ENCODE results near the gene PDE4D. TPM values are rescaled to one million over a fixed set of nuclear protein-coding genes. Genes with fewer than 3 reads are reported as not detected.

PDE4D gene
- total RNA-seq, 1 experiment from 2014 or later: 34.2 TPM

GRCh38 chr5:59109383-59109782, 784.1 kb downstream of the PDE4D start:
- no peak for DNase-seq (ENCODE audit: low spot score)

DNA sequence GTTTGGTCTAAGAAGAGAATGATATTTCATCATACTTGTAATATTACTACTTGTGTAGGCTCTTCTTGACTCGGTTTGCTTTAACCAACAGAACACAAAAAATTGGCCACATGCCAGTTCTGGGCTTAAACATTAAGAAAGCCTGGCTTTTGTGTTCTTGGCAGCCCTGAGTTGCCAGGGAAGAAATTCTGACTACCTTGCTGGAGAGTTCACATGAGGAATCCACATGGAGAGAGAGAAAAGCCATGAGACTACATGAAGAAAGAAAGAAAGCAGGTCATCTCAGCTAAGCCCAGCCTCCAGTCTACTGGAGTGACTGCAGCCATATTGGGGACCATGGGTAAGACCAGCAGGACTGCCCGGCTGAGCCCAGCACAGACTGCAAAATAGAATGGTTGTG, 785.8 kb downstream of the PDE4D start:
- no peak for DNase-seq (ENCODE audit: low spot score)

DNA sequence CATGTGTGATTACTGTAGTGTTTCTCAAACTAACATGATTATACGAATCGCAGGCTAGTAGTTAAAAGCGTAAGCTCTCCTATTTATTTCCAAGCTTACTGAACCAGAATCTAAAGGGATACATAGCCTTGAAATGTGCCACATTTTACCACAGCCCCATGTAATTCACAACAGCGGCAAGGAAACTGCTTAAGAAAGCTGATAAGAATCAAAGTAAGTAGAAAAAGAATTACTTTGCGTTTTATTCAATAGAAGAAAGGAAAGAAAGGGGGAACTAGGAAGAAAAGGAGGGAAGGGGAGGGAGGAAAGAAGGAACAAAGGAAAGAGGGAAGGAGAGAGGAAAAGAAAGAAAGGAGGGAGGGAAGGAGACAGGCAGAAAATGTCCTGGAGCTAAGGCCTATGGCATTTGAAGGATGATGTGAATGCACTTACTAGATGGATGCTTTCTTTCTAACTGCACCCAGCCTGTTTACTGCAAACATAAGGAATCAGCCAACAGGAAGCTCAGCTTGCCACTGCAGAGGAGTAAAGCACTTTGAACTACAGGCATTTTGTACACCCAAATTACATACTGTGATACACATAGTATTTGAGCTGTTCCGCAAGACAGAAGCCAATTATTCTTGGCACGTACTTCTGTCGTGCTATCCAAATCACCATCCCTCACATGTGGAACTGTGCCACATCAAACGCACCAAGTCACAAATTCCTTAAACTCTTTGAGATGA, 789.0 kb downstream of the PDE4D start:
- DNase-seq (ENCODE audit: low spot score): no peak

- DNase-seq (ENCODE audit: low spot score): no peak
Measured at GRCh38 chr5:59103303-59103702, 790.2 kb downstream of the PDE4D start.

DNA sequence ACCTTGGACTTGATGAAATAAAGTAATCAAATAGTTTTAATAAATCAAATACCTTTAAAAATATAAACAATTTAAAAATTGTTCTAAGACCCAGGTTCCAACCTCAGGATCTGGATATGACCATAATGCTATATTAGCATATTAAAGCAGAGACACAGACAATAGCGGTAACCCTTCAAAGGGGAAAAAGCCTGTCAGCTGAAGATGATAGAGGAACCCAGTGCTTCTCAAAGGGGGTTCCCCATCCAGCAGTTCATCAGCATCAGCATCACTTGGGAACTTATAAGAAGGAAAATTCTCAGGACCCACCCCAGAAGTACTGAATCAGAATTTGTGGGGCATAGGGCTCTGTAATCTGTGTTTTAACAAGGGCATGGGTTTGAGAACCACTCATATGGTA, 791.1 kb downstream of the PDE4D start:
- no peak for DNase-seq (ENCODE audit: low spot score)

GRCh38 chr5:59100875-59101274, 792.7 kb downstream of the PDE4D start:
- DNase-seq (ENCODE audit: low spot score): no peak

DNA sequence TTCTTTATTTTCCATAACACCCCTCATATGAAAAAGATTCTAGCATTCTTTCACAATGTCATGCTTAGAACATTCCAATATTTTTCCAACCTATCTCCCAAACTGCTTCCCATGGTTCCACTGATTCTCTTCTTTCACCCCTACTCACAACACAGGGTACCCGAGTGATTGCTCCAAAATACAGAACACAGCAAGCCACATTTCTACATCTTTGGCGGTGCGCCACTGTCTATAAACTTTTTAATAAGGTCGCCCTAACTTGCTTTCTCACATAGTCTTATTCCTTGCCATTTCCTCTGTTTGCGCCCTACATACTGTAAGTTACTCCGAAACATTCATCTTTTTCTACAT, 793.6 kb downstream of the PDE4D start:
- DNase-seq (ENCODE audit: low spot score): no peak

GRCh38 chr5:59099270-59099994, 794.1 kb downstream of the PDE4D start:
- DNase-seq (ENCODE audit: low spot score): peak; percentile 79

- DNase-seq (ENCODE audit: low spot score): no peak
Measured at GRCh38 chr5:59098743-59099142, 794.8 kb downstream of the PDE4D start.

DNA sequence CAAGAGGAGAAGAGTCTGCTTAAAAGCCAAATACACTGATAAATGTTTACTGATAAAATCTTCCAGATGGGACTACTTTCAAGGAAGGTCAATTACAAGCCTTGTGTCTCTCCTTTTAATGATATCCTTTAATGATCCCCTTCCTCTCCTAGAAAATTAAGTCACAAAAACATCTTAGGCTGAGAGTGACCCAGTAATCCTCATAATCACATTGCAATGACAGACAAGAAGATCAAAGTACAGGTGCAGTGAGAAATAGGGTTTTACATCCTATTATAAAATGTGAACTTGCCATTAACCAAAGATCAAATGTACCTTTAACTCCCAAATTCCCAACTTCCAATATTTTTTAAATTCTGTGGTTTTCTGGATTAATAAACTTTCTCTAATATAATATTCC, 795.8 kb downstream of the PDE4D start:
- no peak for DNase-seq (ENCODE audit: low spot score)

GRCh38 chr5:59097116-59097515, 796.4 kb downstream of the PDE4D start:
- DNase-seq (ENCODE audit: low spot score): no peak

DNA sequence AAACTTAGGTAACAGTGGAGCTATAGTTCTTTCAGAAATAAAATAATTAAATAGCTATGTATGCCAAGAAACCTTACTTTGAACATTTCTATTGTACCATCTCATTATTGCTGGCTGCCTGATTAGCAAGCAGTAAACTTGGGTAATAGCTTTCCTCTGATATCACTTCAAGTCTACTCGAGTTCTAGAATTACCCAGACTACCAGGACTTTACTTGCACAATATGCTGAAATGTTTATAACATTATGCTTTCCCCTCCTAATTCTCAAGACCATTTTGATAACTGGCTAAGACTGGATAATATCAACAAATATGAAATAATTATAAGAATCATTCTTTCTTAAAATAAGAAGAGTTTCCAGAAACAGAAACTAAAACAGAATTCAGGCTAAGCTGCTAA, 798.0 kb downstream of the PDE4D start:
- DNase-seq (ENCODE audit: low spot score): no peak

- DNase-seq (ENCODE audit: low spot score): no peak
Measured at GRCh38 chr5:59094864-59095263, 798.7 kb downstream of the PDE4D start.

GRCh38 chr5:59093329-59093728, 800.2 kb downstream of the PDE4D start:
- DNase-seq (ENCODE audit: low spot score): no peak

- no peak for DNase-seq (ENCODE audit: low spot score)
Measured at GRCh38 chr5:59092758-59093157, 800.8 kb downstream of the PDE4D start.

- DNase-seq (ENCODE audit: low spot score): no peak
Measured at GRCh38 chr5:59091965-59092364, 801.6 kb downstream of the PDE4D start.

- no peak for DNase-seq (ENCODE audit: low spot score)
Measured at GRCh38 chr5:59090323-59090722, 803.2 kb downstream of the PDE4D start.

GRCh38 chr5:59089767-59090166, 803.8 kb downstream of the PDE4D start:
- DNase-seq (ENCODE audit: low spot score): no peak

- no peak for DNase-seq (ENCODE audit: low spot score)
Measured at GRCh38 chr5:59088546-59088945, 805.0 kb downstream of the PDE4D start.

GRCh38 chr5:59086024-59086423, 807.5 kb downstream of the PDE4D start:
- no peak for DNase-seq (ENCODE audit: low spot score)

DNA sequence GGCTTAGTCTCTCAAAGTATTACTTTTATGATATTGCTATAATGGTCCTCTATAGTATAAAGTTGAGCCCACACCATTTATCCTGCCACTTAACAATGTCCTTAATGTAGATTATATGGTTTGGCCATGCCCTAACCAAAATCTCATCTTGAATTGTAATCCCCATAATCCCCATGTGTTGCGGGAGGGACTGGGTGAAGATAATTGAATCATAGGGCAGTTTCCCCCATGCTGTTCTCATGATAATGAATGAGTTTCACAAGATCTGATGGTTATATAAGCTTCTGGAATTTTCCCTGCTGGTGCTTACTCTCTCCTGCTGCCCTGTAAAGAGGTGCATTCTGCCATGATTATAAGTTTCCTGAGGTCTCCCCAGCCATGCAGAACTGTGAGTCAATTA, 811.8 kb downstream of the PDE4D start:
- DNase-seq (ENCODE audit: low spot score): no peak

- peak; percentile 79 for DNase-seq (ENCODE audit: low spot score)
Measured at GRCh38 chr5:59079622-59080620, 813.6 kb downstream of the PDE4D start.
